ENCODE measurements around the gene PI16. TPM values are rescaled to one million over a fixed set of nuclear protein-coding genes. Genes with fewer than 3 reads are reported as not detected.

Gene PI16
- total and polyA plus RNA-seq, 2 of the 13 experiments (the other 11 are each of a cell fraction or from before 2014, with no cell fraction given) = not detected

GRCh38 chr6:36930483-36930882 is 24.1 kb upstream of the PI16 start:
- no peak for DNase-seq (ENCODE audit: low spot score)
- ChIA-PET POLR2A (no interaction called here), CTCF (ENCODE audit: low intra/inter-chr PET ratio, low total read pairs) (no interaction called here)
- H3K79me2 ChIP-seq (ENCODE audit: insufficient read depth, low read length) = no peaks in the 10 kb centered on the region
- in situ Hi-C loops (cut with HindIII; ENCODE audit: extremely low pct_ligation_motif_present, low pct_unique_long_range_greater_than_20kb) = no loop called here
- 82% methylated on average over 4 of the region's 4 CpGs for WGBS (ENCODE audit: low lambda C conversion rate)
- H3K4me3 ChIP-seq (replicated peaks in 1 of 3; ENCODE audit: insufficient read depth in 1 of 3, low read depth in 2 of 3, low read length in 3 of 3) = no peak overlapping the region
- no peak overlapping the region for H3K27ac ChIP-seq (ENCODE audit: extremely low read length, insufficient read depth, low read length)
- H2AFZ ChIP-seq (ENCODE audit: low read length) = no peak overlapping the region
- ATAC-seq = no peak
- intact Hi-C loops (cut with micrococcal nuclease; ENCODE audit: unreplicated experiment) = no loop called here
- BruUV-seq (replicated peaks) = no TSS peak
- no peak for FAIRE-seq
- H3K27me3 ChIP-seq (ENCODE audit: control insufficient read depth in 1 of 2, insufficient read depth in 2 of 2, low read length in 2 of 2) = no peaks in the 10 kb centered on the region
- TF ChIP-seq ELF1 (CRISPR knock-in tag; IDR thresholded peaks at IDR 0.05) (no peak), MTF1 (CRISPR knock-in tag; IDR thresholded peaks at IDR 0.05) (no peak), MLX (CRISPR knock-in tag; IDR thresholded peaks at IDR 0.05) (no peak), THAP9 (CRISPR knock-in tag; IDR thresholded peaks at IDR 0.05; ENCODE audit: borderline replicate concordance) (no peak), KDM2A (CRISPR knock-in tag; IDR thresholded peaks at IDR 0.05; ENCODE audit: borderline replicate concordance, low read depth) (no peak), PRMT3 (CRISPR knock-in tag; IDR thresholded peaks at IDR 0.05; ENCODE audit: borderline replicate concordance, low read depth) (no peak), ZFP62 (CRISPR knock-in tag; IDR thresholded peaks at IDR 0.05) (no peak), ELF4 (CRISPR knock-in tag; IDR thresholded peaks at IDR 0.05; ENCODE audit: borderline replicate concordance) (no peak), HDAC2 (CRISPR knock-in tag; IDR thresholded peaks at IDR 0.05) (no peak), ZBTB33 (CRISPR knock-in tag; IDR thresholded peaks at IDR 0.05) (no peak), ZNF17 (CRISPR knock-in tag; IDR thresholded peaks at IDR 0.05) (no peak)
- TF ChIP-seq, protein P1, sequence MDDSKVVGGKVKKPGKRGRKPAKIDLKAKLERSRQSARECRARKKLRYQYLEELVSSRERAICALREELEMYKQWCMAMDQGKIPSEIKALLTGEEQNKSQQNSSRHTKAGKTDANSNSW (CRISPR knock-in tag; IDR thresholded peaks at IDR 0.05; ENCODE audit: borderline replicate concordance) = no peak
- H3K9me3 ChIP-seq (ENCODE audit: low read length) = no peaks in the 10 kb centered on the region
- H3K4me1 ChIP-seq (ENCODE audit: insufficient read depth, low read length) = peaks cover 11% of the 10 kb centered on the region; the same call in 1 of the 2 replicates
- H3K4me2 ChIP-seq (ENCODE audit: low read depth, low read length) = no peak overlapping the region
- no peaks in the 10 kb centered on the region for H4K20me1 ChIP-seq (ENCODE audit: insufficient read depth, low read length)
- no peak overlapping the region for H3K9ac ChIP-seq (ENCODE audit: insufficient read depth, low read depth, low read length)
- H3K36me3 ChIP-seq (replicated peaks in 1 of 2; ENCODE audit: control insufficient read depth in 1 of 2, insufficient read depth in 2 of 2, low read length in 2 of 2) = no peaks in the 10 kb centered on the region; a peak in 1 of 5 replicates

All from HepG2 (cell line).